ENCODE measurements around the gene MRPS31. TPM values are rescaled to one million over a fixed set of nuclear protein-coding genes. Genes with fewer than 3 reads are reported as not detected.

Gene MRPS31
- polyA plus RNA-seq, 1 experiment, result 7.6 TPM

DNA sequence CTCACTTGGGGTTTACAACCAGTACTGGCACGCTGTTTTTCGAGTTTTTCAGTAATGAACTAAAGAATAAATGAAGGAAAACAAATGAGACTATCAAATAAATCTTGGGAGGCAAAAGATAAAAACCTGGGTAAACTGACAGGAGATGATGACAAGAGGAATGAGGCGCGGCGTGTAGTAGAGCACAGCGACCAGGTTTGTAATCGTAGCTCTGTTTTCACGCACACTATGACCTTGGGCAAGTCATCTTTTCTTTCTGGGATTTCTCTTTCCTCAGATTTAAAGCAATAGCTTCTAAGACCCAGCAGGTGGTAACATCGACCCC, 419 bp downstream of the MRPS31 start:
- no peaks in the 10 kb centered on the region for H3K36me3 ChIP-seq (ENCODE audit: control insufficient read depth, insufficient read depth, low read length)
- H3K27me3 ChIP-seq (ENCODE audit: control insufficient read depth, insufficient read depth, low read length), result no peaks in the 10 kb centered on the region
- DNase-seq (ENCODE audit: low read depth), result no peak
- peak overlapping the region; percentile 54 for H3K4me3 ChIP-seq (ENCODE audit: low read depth, low read length)
- ChIA-PET CTCF (no interaction called here), POLR2A (no interaction called here)
- TF ChIP-seq, protein P1, sequence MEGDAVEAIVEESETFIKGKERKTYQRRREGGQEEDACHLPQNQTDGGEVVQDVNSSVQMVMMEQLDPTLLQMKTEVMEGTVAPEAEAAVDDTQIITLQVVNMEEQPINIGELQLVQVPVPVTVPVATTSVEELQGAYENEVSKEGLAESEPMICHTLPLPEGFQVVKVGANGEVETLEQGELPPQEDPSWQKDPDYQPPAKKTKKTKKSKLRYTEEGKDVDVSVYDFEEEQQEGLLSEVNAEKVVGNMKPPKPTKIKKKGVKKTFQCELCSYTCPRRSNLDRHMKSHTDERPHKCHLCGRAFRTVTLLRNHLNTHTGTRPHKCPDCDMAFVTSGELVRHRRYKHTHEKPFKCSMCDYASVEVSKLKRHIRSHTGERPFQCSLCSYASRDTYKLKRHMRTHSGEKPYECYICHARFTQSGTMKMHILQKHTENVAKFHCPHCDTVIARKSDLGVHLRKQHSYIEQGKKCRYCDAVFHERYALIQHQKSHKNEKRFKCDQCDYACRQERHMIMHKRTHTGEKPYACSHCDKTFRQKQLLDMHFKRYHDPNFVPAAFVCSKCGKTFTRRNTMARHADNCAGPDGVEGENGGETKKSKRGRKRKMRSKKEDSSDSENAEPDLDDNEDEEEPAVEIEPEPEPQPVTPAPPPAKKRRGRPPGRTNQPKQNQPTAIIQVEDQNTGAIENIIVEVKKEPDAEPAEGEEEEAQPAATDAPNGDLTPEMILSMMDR (IDR thresholded peaks at IDR 0.05; ENCODE audit: insufficient read depth, low read depth, low read length), result no peak

DNA sequence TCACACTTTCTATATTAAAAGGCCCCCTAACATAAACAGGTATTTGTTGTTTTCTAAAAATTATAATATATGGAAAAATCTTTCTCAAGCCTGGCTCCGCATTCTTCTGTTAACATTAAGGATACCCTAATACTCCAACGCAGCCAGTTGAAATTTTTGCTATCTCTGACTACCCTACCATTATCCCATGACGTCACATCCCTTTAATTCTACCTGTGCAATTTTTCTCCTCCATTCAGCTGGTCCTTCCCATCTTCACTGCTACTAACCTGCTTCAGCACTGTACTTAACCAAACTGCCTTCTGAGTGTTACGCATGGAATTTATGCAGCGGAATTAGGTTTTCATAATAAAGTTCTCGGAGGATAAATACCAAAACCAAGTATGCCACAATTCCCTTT, 1.0 kb downstream of the MRPS31 start:
- H3K27me3 ChIP-seq (ENCODE audit: control insufficient read depth, insufficient read depth, low read length), result no peaks in the 10 kb centered on the region
- ChIA-PET POLR2A (no interaction called here), CTCF (no interaction called here)
- TF ChIP-seq, protein P1 (IDR thresholded peaks at IDR 0.05; ENCODE audit: insufficient read depth, low read depth, low read length), result no peak
- DNase-seq (ENCODE audit: low read depth), result no peak
- peak overlapping the region; percentile 54 for H3K4me3 ChIP-seq (ENCODE audit: low read depth, low read length)
- H3K36me3 ChIP-seq (ENCODE audit: control insufficient read depth, insufficient read depth, low read length), result no peaks in the 10 kb centered on the region

DNA sequence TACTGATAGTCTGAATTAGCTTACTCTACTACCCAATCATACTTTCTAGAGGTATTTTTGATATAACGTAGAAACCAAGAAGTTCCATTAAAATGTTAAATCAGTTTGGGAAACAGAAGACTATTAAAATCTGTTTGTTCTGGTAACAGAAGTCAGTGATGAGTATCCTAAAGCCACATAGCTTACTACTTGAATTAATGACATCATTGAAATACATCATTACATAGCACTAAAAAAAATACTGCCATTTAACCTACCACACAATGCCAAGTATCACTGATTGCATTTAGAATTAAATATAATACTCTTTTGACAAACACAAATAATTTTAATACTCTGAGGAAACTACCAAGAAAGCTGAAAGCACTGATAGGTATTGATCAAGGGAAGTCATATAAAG, 5.4 kb downstream of the MRPS31 start:
- ChIA-PET CTCF (interaction anchor here (1.2 kb wide), 1 partner anchor 12 kb away, joined by 4 read pairs; no protein-coding TSS in a partner anchor), POLR2A (no interaction called here)
- TF ChIP-seq, protein P1 (IDR thresholded peaks at IDR 0.05; ENCODE audit: insufficient read depth, low read depth, low read length), result no peak
- Histone ChIP-seq H3K4me3 (ENCODE audit: low read depth, low read length) (no peak overlapping the region), H3K36me3 (ENCODE audit: control insufficient read depth, insufficient read depth, low read length) (no peaks in the 10 kb centered on the region), H3K27me3 (ENCODE audit: control insufficient read depth, insufficient read depth, low read length) (no peaks in the 10 kb centered on the region)
- no peak for DNase-seq (ENCODE audit: low read depth)

DNA sequence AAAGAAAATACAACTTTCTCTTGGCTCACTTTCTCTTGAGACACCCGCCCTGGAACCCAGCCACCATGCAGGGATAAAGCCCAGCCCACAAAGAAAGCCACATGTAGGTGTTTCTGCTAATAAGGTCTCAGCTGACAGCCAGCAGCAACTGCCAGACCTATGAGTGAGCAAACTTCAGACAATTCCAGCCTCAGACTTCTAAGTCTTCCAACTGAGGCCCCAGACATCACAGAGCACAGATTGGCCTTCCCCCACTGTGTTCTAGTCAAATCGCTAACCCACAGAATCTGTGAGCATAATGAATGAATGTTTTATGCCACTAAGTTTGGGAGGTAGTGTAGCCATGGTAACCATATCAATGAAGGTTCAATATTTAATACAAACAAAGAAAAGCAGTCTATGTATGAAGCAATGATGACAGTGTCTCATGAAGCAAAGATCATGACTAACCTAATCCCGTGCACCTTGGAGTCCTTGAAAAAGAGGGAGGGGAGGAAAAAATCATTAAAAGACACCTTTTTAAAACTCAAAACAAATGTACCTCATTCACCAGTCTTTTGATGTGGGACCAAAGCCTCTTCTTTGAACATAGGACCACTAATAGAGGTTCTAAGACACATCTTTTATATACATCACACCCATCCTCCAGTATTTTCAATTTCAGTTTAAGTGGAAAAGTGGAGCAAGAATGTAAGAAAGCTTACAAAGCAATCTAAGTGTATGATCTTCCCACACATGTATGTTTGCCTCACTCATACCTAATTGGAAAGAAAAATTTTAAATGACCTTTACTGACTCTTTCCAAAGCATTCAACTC, 6.2 kb downstream of the MRPS31 start:
- Histone ChIP-seq H3K4me3 (ENCODE audit: low read depth, low read length) (no peak overlapping the region), H3K36me3 (ENCODE audit: control insufficient read depth, insufficient read depth, low read length) (no peaks in the 10 kb centered on the region), H3K27me3 (ENCODE audit: control insufficient read depth, insufficient read depth, low read length) (no peaks in the 10 kb centered on the region)
- no peak for DNase-seq (ENCODE audit: low read depth)
- TF ChIP-seq, protein P1 (IDR thresholded peaks at IDR 0.05; ENCODE audit: insufficient read depth, low read depth, low read length), result no peak
- POLR2A ChIA-PET, result no interaction called here
- CTCF ChIA-PET, result interaction anchor here (1.2 kb wide), 1 partner anchor 13 kb away, joined by 4 read pairs; no protein-coding TSS in a partner anchor

DNA sequence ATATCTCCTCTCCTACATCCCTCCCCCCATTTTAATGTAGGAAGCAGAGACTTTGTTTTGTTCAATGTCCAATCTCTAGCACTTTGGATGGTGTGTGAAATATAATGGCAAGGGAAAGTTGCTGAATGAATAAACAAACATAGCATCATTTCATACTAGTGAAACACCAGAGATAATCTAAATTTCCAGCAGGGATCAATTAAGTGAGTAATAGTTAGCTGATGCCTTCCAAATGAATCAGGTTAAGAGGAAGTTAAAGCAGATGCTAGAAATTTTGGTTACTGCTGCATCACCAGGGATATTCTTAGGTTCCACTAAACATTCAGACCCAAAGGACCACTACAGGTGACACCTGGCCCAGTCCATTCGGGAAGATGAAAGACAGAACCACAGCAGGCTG, 8.1 kb downstream of the MRPS31 start:
- Histone ChIP-seq H3K27me3 (ENCODE audit: control insufficient read depth, insufficient read depth, low read length) (no peaks in the 10 kb centered on the region), H3K4me3 (ENCODE audit: low read depth, low read length) (no peak overlapping the region), H3K36me3 (ENCODE audit: control insufficient read depth, insufficient read depth, low read length) (no peaks in the 10 kb centered on the region)
- no peak for DNase-seq (ENCODE audit: low read depth)
- ChIA-PET CTCF (interaction anchor here (0.6 to 1.1 kb wide), 2 partner anchors 9 to 35 kb away, joined by 3 read pairs; no protein-coding TSS in a partner anchor), POLR2A (no interaction called here)
- TF ChIP-seq, protein P1 (IDR thresholded peaks at IDR 0.05; ENCODE audit: insufficient read depth, low read depth, low read length), result no peak
